Spleen (tissue), 11 donors: Measurements from ENCODE around the gene ACACA. TPM values are rescaled to one million over a fixed set of nuclear protein-coding genes. Genes with fewer than 3 reads are reported as not detected.

Source experiments
- DNase-seq: peaks from one replicate; pipeline ENCODE4 v3.0.0-alpha.2; 2020
- H3K27ac ChIP-seq, 8 donors: fragments of 200-600 bp; sonication (generic) in 7 of 8; 1 replicate in 4 of 8; 2 replicates in 4 of 8; pipeline versions ENCODE4 v1.5.0 to v1.8.0; 2016 to 2021; ENCODE audit warnings: inconsistent platforms in 4 of 8, mild to moderate bottlenecking in 4 of 8, moderate library complexity in 1 of 8
- H3K27me3 ChIP-seq, 7 donors: fragments of 200-600 bp; sonication (generic) in 6 of 7; replicated peaks in 1 of 7; 1 replicate in 4 of 7; 2 replicates in 3 of 7; pipeline versions ENCODE4 v1.5.0 to v1.8.0; 2016 to 2021; ENCODE audit warnings: inconsistent platforms in 3 of 7, mild to moderate bottlenecking in 1 of 7
- H3K36me3 ChIP-seq, 6 donors: fragments of 200-600 bp; sonication (generic) in 5 of 6; 1 replicate in 4 of 6; 2 replicates in 2 of 6; pipeline versions ENCODE4 v1.5.0 to v1.8.0; 2016 to 2021; ENCODE audit warnings: inconsistent platforms in 2 of 6
- H3K4me1 ChIP-seq, 6 donors: fragments of 200-600 bp; sonication (generic) in 5 of 6; 1 replicate in 3 of 6; 2 replicates in 3 of 6; pipeline versions ENCODE4 v1.5.0 to v1.8.0; 2016 to 2021; ENCODE audit warnings: inconsistent platforms in 3 of 6
- H3K4me3 ChIP-seq, 8 donors: fragments of 200-600 bp; sonication (generic) in 7 of 8; 1 replicate in 4 of 8; 2 replicates in 4 of 8; pipeline versions ENCODE4 v1.5.0 to v1.8.0; 2016 to 2021; ENCODE audit warnings: inconsistent platforms in 4 of 8, mild to moderate bottlenecking in 4 of 8, moderate library complexity in 2 of 8
- H3K9me3 ChIP-seq, 8 donors: fragments of 200-600 bp; sonication (generic) in 7 of 8; 1 replicate in 4 of 8; 2 replicates in 4 of 8; pipeline versions ENCODE4 v1.5.0 to v1.8.0; 2016 to 2021; ENCODE audit warnings: inconsistent platforms in 4 of 8
- CTCF ChIP-seq, 11 experiments: fragments of 200-600 bp in 7 of 11; fragments of 450-650 bp in 4 of 11; sonication (generic) in 4 of 11; IDR thresholded peaks in 8 of 11; conservative IDR thresholded peaks in 3 of 11; 1 replicate in 7 of 11; 2 replicates in 4 of 11; pipeline versions ENCODE4 v1.4.0 to v1.8.0; 2016 to 2021; ENCODE audit warnings: antibody characterized with exemption in 11 of 11, inconsistent platforms in 4 of 11, mild to moderate bottlenecking in 1 of 11
- POLR2A ChIP-seq, 3 donors: fragments of 450-650 bp; IDR thresholded peaks; one replicate each; pipeline ENCODE4 v1.5.1; 2017; ENCODE audit warnings: antibody characterized with exemption in 3 of 3, mild to moderate bottlenecking in 1 of 3
- POLR2AphosphoS5 ChIP-seq, 3 donors: sonication (generic); formaldehyde crosslinking; IDR thresholded peaks; one replicate each; pipeline ENCODE4 v1.5.1; 2017; ENCODE audit warnings: antibody characterized with exemption in 3 of 3
- WGBS, 5 donors: extraction: QIAGEN DNeasy Blood & Tissue Kit in 3 of 5; methylation state at CpG; one replicate each; pipeline versions ENCODE4 v1.1.5 to v1.1.7; 2013 to 2018; 5-methylcytosine and 5-hydroxymethylcytosine counted together
- intact Hi-C: fragments of 100-400 bp; cut with DNase I; formaldehyde crosslinking; loops from one replicate; pipeline ENCODE4 v1.15.0; 2023; ENCODE audit warnings: low total_unique reads
- polyA plus RNA-seq, 3 donors: library from polyadenylated mRNA; stranded (reverse); fragments of 200-250 nt; gene quantifications; one replicate each; pipeline ENCODE4 v1.2.1, GENCODE V29; 2013
- total RNA-seq, 7 donors: library from RNA; depleted of rRNA in 3 of 7; stranded (reverse); fragments of >200 nt in 3 of 7; fragmentation: NEBNext Ultra II Directional in 4 of 7; extraction: Animal tissue kit (Norgen Biotek cat#: 25700) in 4 of 7; gene quantifications; one replicate each; pipeline versions ENCODE4 v1.1.0 to v1.2.1, GENCODE V29; 2016 to 2021
- donor health status: healthy with polysubstance abuse.
- donor health status: DM: no; HTN: no; CAD: no; lungs with moderate emphysema.
- donor health status: DM: no; HTN: no; CAD: no.
- donor health status: Bipolar disorder and iron deficiency.
- donor health status: healthy.
- donor health status: DM: no; HTN: no; CAD: no.
- donor health status: DM: yes; HTN: yes; CAD: no.

The ACACA gene
- total and polyA plus RNA-seq, 10 donors, result 3.2 to 50.8 (median 29.2) TPM

- no peak overlapping the region for H3K4me3 ChIP-seq
- 83 to 93% (median 91%) methylated on average over 6 of the region's 6 CpGs for WGBS, 5 donors
- H3K27ac ChIP-seq, result no peak overlapping the region
- no peak for TF ChIP-seq POLR2AphosphoS5 (IDR thresholded peaks at IDR 0.05)
- TF ChIP-seq CTCF (IDR thresholded peaks at IDR 0.05 in 8 of 11, conservative IDR thresholded peaks at IDR 0.05 in 3 of 11), result no peak
- no peak for TF ChIP-seq POLR2A (IDR thresholded peaks at IDR 0.05)
- no peaks in the 10 kb centered on the region for H3K9me3 ChIP-seq
- no peaks in the 10 kb centered on the region for H3K4me1 ChIP-seq
- no peak for DNase-seq
- H3K36me3 ChIP-seq, result peaks cover 0 to 38% (median 13%) of the 10 kb centered on the region in 6 donors
- H3K27me3 ChIP-seq, result no peaks in the 10 kb centered on the region
- intact Hi-C loops, result no loop called here
Observed at GRCh38 chr17:37060094-37060493, 346.5 kb downstream of the ACACA start.

- WGBS, 5 donors, result 95 to 100% (median 98%) methylated on average over 3 of the region's 3 CpGs
- no peak for DNase-seq
- intact Hi-C loops, result no loop called here
- H3K4me1 ChIP-seq, result no peaks in the 10 kb centered on the region
- no peak overlapping the region for H3K4me3 ChIP-seq
- no peaks in the 10 kb centered on the region for H3K9me3 ChIP-seq
- H3K27me3 ChIP-seq, result no peaks in the 10 kb centered on the region
- no peak overlapping the region for H3K27ac ChIP-seq
- H3K36me3 ChIP-seq, result peaks cover 0 to 44% (median 18%) of the 10 kb centered on the region in 6 donors
- TF ChIP-seq POLR2AphosphoS5 (IDR thresholded peaks at IDR 0.05) (no peak), CTCF (IDR thresholded peaks at IDR 0.05 in 8 of 11, conservative IDR thresholded peaks at IDR 0.05 in 3 of 11) (no peak), POLR2A (IDR thresholded peaks at IDR 0.05) (no peak)
Observed at GRCh38 chr17:37059493-37059892, 347.1 kb downstream of the ACACA start.

- WGBS, 5 donors, result 95 to 99% (median 96%) methylated on average over 18 of the region's 18 CpGs
- Histone ChIP-seq H3K9me3 (no peaks in the 10 kb centered on the region), H3K4me1 (no peaks in the 10 kb centered on the region), H3K27me3 (no peaks in the 10 kb centered on the region), H3K4me3 (no peak overlapping the region), H3K36me3 (peaks cover 0 to 73% (median 22%) of the 10 kb centered on the region in 6 donors), H3K27ac (no peak overlapping the region)
- DNase-seq, result no peak
- intact Hi-C loops, result no loop called here
- TF ChIP-seq CTCF (IDR thresholded peaks at IDR 0.05 in 8 of 11, conservative IDR thresholded peaks at IDR 0.05 in 3 of 11) (no peak), POLR2AphosphoS5 (IDR thresholded peaks at IDR 0.05) (no peak), POLR2A (IDR thresholded peaks at IDR 0.05) (no peak)
Observed at GRCh38 chr17:37056622-37057021, 350.0 kb downstream of the ACACA start.

GRCh38 chr17:37054894-37055293 lies 351.7 kb downstream of the ACACA start:
- no peak overlapping the region for H3K4me3 ChIP-seq
- TF ChIP-seq CTCF (IDR thresholded peaks at IDR 0.05 in 8 of 11, conservative IDR thresholded peaks at IDR 0.05 in 3 of 11), result no peak
- TF ChIP-seq POLR2AphosphoS5 (IDR thresholded peaks at IDR 0.05), result no peak
- H3K27ac ChIP-seq, result no peak overlapping the region
- WGBS, 5 donors, result 88 to 100% (median 93%) methylated on average over 8 of the region's 8 CpGs
- H3K4me1 ChIP-seq, result no peaks in the 10 kb centered on the region
- no peak for DNase-seq
- H3K27me3 ChIP-seq, result no peaks in the 10 kb centered on the region
- no peaks in the 10 kb centered on the region for H3K9me3 ChIP-seq
- H3K36me3 ChIP-seq, result peaks cover 0 to 90% (median 25%) of the 10 kb centered on the region in 6 donors
- intact Hi-C loops, result no loop called here
